ENCODE measurements around the gene CORO7.
A peak's percentile ranks its signal among the peaks of the same experiment; 100 is the strongest.

CORO7 gene

DNA sequence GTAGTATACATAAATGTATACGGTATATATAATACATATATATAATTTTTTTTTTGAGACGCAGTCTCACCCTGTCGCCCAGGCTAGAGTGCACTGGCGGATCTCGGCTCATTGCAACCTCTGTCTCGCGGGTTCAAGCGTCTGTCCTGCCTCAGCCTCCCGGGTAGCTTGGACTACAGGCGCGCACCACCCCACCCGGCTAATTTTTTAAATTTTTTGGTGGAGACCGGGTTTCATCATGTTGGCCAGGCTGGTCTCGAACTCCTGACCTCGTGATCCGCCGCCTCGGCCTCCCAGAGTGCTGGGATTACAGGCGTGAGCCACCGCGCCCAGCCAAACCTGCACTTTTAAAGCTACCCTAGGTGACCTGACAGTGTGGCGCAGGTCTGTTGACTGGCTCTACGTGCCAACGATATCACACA, 66.0 kb downstream of the CORO7 start:
- DNase-seq (ENCODE audit: low read depth in 1 of 2, low spot score in 1 of 2) = no peak
- no peaks in the 10 kb centered on the region for H3K27me3 ChIP-seq (ENCODE audit: insufficient read depth, poor library complexity, severe bottlenecking)
- TF ChIP-seq POLR2AphosphoS5 (IDR thresholded peaks at IDR 0.05; ENCODE audit: low read depth) (no peak; the same call in 1 of the 2 replicates), GABPA (IDR thresholded peaks at IDR 0.05; ENCODE audit: low read depth) (no peak), REST (IDR thresholded peaks at IDR 0.05; ENCODE audit: insufficient replicate concordance, low read depth) (no peak), SPI1 (IDR thresholded peaks at IDR 0.05; ENCODE audit: borderline replicate concordance, low read depth) (no peak)
- TF ChIP-seq, protein P1, sequence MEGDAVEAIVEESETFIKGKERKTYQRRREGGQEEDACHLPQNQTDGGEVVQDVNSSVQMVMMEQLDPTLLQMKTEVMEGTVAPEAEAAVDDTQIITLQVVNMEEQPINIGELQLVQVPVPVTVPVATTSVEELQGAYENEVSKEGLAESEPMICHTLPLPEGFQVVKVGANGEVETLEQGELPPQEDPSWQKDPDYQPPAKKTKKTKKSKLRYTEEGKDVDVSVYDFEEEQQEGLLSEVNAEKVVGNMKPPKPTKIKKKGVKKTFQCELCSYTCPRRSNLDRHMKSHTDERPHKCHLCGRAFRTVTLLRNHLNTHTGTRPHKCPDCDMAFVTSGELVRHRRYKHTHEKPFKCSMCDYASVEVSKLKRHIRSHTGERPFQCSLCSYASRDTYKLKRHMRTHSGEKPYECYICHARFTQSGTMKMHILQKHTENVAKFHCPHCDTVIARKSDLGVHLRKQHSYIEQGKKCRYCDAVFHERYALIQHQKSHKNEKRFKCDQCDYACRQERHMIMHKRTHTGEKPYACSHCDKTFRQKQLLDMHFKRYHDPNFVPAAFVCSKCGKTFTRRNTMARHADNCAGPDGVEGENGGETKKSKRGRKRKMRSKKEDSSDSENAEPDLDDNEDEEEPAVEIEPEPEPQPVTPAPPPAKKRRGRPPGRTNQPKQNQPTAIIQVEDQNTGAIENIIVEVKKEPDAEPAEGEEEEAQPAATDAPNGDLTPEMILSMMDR (IDR thresholded peaks at IDR 0.05; ENCODE audit: insufficient read depth, low read length) = no peak
- H3K4me3 ChIP-seq (replicated peaks; ENCODE audit: insufficient read depth, low read length) = peak overlapping the region; percentile 90
- H3K27ac ChIP-seq (replicated peaks) = peak overlapping the region; percentile 92

- TF ChIP-seq SPI1 (IDR thresholded peaks at IDR 0.05; ENCODE audit: borderline replicate concordance, low read depth) (no peak), REST (IDR thresholded peaks at IDR 0.05; ENCODE audit: insufficient replicate concordance, low read depth) (no peak), GABPA (IDR thresholded peaks at IDR 0.05; ENCODE audit: low read depth) (no peak), POLR2AphosphoS5 (IDR thresholded peaks at IDR 0.05; ENCODE audit: low read depth) (no peak)
- TF ChIP-seq, protein P1 (IDR thresholded peaks at IDR 0.05; ENCODE audit: insufficient read depth, low read length) = no peak
- no peak for DNase-seq (ENCODE audit: low read depth in 1 of 2, low spot score in 1 of 2)
- no peaks in the 10 kb centered on the region for H3K27me3 ChIP-seq (ENCODE audit: insufficient read depth, poor library complexity, severe bottlenecking)
- H3K4me3 ChIP-seq (replicated peaks; ENCODE audit: insufficient read depth, low read length) = peak overlapping the region; percentile 90
- H3K27ac ChIP-seq (replicated peaks) = peak overlapping the region; percentile 92
Measured at GRCh38 chr16:4349332-4349731, 67.1 kb downstream of the CORO7 start.

GRCh38 chr16:4347765-4348509, 68.5 kb downstream of the CORO7 start:
- no peak overlapping the region for H3K4me3 ChIP-seq (replicated peaks; ENCODE audit: insufficient read depth, low read length)
- TF ChIP-seq REST (IDR thresholded peaks at IDR 0.05; ENCODE audit: insufficient replicate concordance, low read depth) = no peak
- no peak for TF ChIP-seq SPI1 (IDR thresholded peaks at IDR 0.05; ENCODE audit: borderline replicate concordance, low read depth)
- TF ChIP-seq, protein P1 (IDR thresholded peaks at IDR 0.05; ENCODE audit: insufficient read depth, low read length) = no peak
- TF ChIP-seq POLR2AphosphoS5 (IDR thresholded peaks at IDR 0.05; ENCODE audit: low read depth) = no peak
- TF ChIP-seq GABPA (IDR thresholded peaks at IDR 0.05; ENCODE audit: low read depth) = no peak
- H3K27me3 ChIP-seq (ENCODE audit: insufficient read depth, poor library complexity, severe bottlenecking) = no peaks in the 10 kb centered on the region
- peak in 1 of 2 experiments; percentile 47 for DNase-seq (ENCODE audit: low read depth in 1 of 2, low spot score in 1 of 2)
- H3K27ac ChIP-seq (replicated peaks) = peak overlapping the region; percentile 75

Data from HL-60 (cell line).